Testis (tissue), 3 donors: Measurements from ENCODE around the gene PRR18. TPM values are rescaled to one million over a fixed set of nuclear protein-coding genes. Genes with fewer than 3 reads are reported as not detected.

Experiments used
- DNase-seq: peaks from one replicate; pipeline ENCODE4 v3.0.0-alpha.2; 2019
- H3K27ac ChIP-seq, 2 donors: fragments of 200-600 bp; sonication (generic); one replicate each; pipeline ENCODE4 v1.5.1; 2019
- H3K27me3 ChIP-seq: fragments of 200-600 bp; sonication (generic); one replicate; pipeline ENCODE4 v1.5.1; 2019
- H3K36me3 ChIP-seq: fragments of 200-600 bp; sonication (generic); one replicate; pipeline ENCODE4 v1.5.1; 2017; ENCODE audit warnings: low read depth; ENCODE audit errors: missing control alignments
- H3K4me1 ChIP-seq: fragments of 200-600 bp; sonication (generic); one replicate; pipeline ENCODE4 v1.5.1; 2019
- H3K4me3 ChIP-seq, 2 donors: fragments of 200-600 bp; sonication (generic); one replicate each; pipeline ENCODE4 v1.5.1; 2017 to 2019
- H3K9me3 ChIP-seq: fragments of 200-600 bp; sonication (generic); one replicate; pipeline ENCODE4 v1.5.1; 2017
- POLR2A ChIP-seq: fragments of 450-650 bp; IDR thresholded peaks from one replicate; pipeline ENCODE4 v1.6.1; 2017; ENCODE audit warnings: antibody characterized with exemption, mild to moderate bottlenecking, moderate library complexity
- WGBS, 2 donors: methylation state at CpG; one replicate each; pipeline ENCODE4 v1.1.5; 2018; 5-methylcytosine and 5-hydroxymethylcytosine counted together
- intact Hi-C: fragments of 100-400 bp; cut with DNase I; formaldehyde crosslinking; loops from one replicate; pipeline ENCODE4 v1.15.1; 2023; ENCODE audit warnings: low total_unique reads
- polyA plus RNA-seq: library from polyadenylated mRNA; stranded (reverse); fragments of 350-450 nt; fragmentation: Illumina TruSeq; extraction: RNeasy Lipid Tissue Mini Kit (QIAGEN cat#74804); gene quantifications from one replicate; pipeline ENCODE4 v1.2.3, GENCODE V29; 2014; ENCODE audit warnings: low read depth, low replicate concordance; ENCODE audit not compliant: insufficient read depth
- total RNA-seq, 2 donors: library from RNA; depleted of rRNA; stranded (reverse); fragments of >200 nt; gene quantifications; one replicate each; pipeline ENCODE4 v1.2.3, GENCODE V29; 2016
- TF ChIP-seq, protein P1 (sequence below), 3 experiments: fragments of 450-650 bp in 2 of 3; fragments of 200-600 bp in 1 of 3; sonication (generic) in 1 of 3; IDR thresholded peaks; one replicate each; pipeline ENCODE4 v1.5.1; 2016 to 2019; ENCODE audit warnings: antibody characterized with exemption in 3 of 3, mild to moderate bottlenecking in 2 of 3, moderate library complexity in 1 of 3

PRR18 gene
- total and polyA plus RNA-seq, 3 donors from 2014 or later, result 0.16 to 0.62 (median 0.39) TPM

- H3K27me3 ChIP-seq, result no peaks in the 10 kb centered on the region
- H3K36me3 ChIP-seq, result no peaks in the 10 kb centered on the region
- H3K4me3 ChIP-seq, result no peak overlapping the region
- TF ChIP-seq, protein P1, sequence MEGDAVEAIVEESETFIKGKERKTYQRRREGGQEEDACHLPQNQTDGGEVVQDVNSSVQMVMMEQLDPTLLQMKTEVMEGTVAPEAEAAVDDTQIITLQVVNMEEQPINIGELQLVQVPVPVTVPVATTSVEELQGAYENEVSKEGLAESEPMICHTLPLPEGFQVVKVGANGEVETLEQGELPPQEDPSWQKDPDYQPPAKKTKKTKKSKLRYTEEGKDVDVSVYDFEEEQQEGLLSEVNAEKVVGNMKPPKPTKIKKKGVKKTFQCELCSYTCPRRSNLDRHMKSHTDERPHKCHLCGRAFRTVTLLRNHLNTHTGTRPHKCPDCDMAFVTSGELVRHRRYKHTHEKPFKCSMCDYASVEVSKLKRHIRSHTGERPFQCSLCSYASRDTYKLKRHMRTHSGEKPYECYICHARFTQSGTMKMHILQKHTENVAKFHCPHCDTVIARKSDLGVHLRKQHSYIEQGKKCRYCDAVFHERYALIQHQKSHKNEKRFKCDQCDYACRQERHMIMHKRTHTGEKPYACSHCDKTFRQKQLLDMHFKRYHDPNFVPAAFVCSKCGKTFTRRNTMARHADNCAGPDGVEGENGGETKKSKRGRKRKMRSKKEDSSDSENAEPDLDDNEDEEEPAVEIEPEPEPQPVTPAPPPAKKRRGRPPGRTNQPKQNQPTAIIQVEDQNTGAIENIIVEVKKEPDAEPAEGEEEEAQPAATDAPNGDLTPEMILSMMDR (IDR thresholded peaks at IDR 0.05), result no peak
- no peak for TF ChIP-seq POLR2A
- H3K27ac ChIP-seq, result no peak overlapping the region
- intact Hi-C loops, result no loop called here
- no peak for DNase-seq
- no peaks in the 10 kb centered on the region for H3K9me3 ChIP-seq
- WGBS, 2 donors, result 83 to 85% methylated on average over 12 of the region's 12 CpGs
- no peaks in the 10 kb centered on the region for H3K4me1 ChIP-seq
Measured at GRCh38 chr6:166293731-166294584, 14.2 kb downstream of the PRR18 start.

DNA sequence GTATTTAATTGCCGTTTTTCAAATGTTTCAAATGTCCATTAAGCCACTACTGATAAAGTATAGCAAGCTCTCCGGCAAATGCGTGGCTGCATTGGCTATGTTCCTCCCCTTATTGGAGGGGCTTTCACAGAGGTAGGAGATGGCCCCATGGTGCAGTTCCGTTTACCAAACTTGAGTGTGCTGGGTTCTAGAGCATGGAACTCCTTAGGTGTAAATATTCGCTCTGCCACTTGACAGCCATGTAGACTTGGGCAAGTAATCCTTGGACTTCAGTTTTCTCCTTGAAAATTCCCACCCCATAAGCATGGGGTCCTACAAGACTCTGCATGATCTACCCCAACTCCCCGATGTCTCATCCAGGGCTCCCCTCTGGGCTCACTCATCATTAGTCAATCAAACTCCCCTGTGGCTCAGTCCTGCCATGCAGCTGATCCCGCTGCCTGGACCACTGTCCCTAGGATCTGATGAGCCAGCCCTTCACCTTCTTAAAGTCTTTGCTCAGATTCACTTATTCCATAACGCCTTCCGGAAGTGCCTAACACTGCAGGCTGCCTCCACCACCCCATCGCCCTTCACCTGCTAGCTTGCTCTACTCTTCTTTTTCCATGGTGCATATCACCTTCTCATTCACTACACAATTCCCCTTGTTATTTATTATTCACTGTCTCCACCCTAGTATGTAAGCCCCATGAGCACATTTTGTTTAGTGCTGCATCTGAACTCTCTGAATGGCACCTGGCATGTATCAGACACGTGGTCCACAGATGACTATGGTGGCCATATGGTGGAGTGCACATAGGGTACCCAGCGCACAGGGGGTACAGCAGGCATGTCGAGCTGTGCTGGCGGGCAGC is 18.8 kb downstream of the PRR18 start:
- WGBS, 2 donors, result 83 to 84% methylated on average over 14 of the region's 14 CpGs

DNA sequence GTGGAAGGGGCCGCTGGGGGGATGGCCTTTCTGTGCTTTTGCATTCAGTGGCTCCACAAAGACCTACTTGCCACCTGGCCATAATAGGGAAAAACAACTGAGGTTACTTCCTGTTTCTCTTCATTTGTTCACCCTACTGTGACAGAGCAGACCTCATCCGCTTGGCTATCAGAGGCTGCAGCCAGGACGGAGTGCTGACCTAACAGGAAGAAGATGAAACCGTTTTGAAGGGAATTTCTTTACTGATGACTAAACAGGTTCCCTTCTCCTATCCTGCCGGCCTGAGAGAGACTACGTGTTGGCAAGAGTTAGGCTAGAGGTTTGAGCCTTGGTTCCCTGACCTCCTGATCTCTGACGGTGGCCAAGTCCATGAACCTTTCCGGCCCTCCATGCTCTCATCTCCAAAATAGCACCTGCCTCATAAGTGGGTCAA is 21.3 kb downstream of the PRR18 start:
- Histone ChIP-seq H3K4me3 (no peak overlapping the region), H3K4me1 (no peaks in the 10 kb centered on the region), H3K27me3 (no peaks in the 10 kb centered on the region), H3K36me3 (no peaks in the 10 kb centered on the region), H3K9me3 (no peaks in the 10 kb centered on the region), H3K27ac (no peak overlapping the region)
- TF ChIP-seq, protein P1 (IDR thresholded peaks at IDR 0.05), result no peak
- TF ChIP-seq POLR2A, result no peak
- WGBS, 2 donors, result 64 to 68% methylated on average over 8 of the region's 8 CpGs
- DNase-seq, result no peak
- intact Hi-C loops, result no loop called here

More for the DNA sequence above, 18.8 kb downstream of the PRR18 start:
- no peaks in the 10 kb centered on the region for H3K4me1 ChIP-seq
- no peaks in the 10 kb centered on the region for H3K36me3 ChIP-seq
- no peak for DNase-seq
- H3K27ac ChIP-seq, result no peak overlapping the region
- TF ChIP-seq, protein P1 (IDR thresholded peaks at IDR 0.05), result no peak
- TF ChIP-seq POLR2A, result no peak
- intact Hi-C loops, result no loop called here
- no peaks in the 10 kb centered on the region for H3K9me3 ChIP-seq
- H3K27me3 ChIP-seq, result no peaks in the 10 kb centered on the region
- H3K4me3 ChIP-seq, result no peak overlapping the region

GRCh38 chr6:166285233-166285632 is 23.0 kb downstream of the PRR18 start:
- 36 to 58% methylated on average over 6 of the region's 6 CpGs for WGBS, 2 donors
- TF ChIP-seq POLR2A, result no peak
- TF ChIP-seq, protein P1 (IDR thresholded peaks at IDR 0.05), result no peak
- Histone ChIP-seq H3K27me3 (no peaks in the 10 kb centered on the region), H3K9me3 (no peaks in the 10 kb centered on the region), H3K4me1 (no peaks in the 10 kb centered on the region), H3K27ac (no peak overlapping the region), H3K4me3 (no peak overlapping the region), H3K36me3 (no peaks in the 10 kb centered on the region)
- DNase-seq, result no peak
- intact Hi-C loops, result no loop called here
